ENCODE data around the gene TPM1. TPM values are rescaled to one million over a fixed set of nuclear protein-coding genes. Genes with fewer than 3 reads are reported as not detected.

The TPM1 gene
- total and polyA plus RNA-seq, 10 of the 15 experiments (the other 5 are each of a cell fraction or from before 2014, with no cell fraction given) = 0.43 to 10.0 (median 2.4) TPM

- TF ChIP-seq USF1 (IDR thresholded peaks at IDR 0.05; ENCODE audit: borderline replicate concordance, extremely low read length, insufficient read depth, low read depth, low read length) (no peak), SIN3A (IDR thresholded peaks at IDR 0.05; ENCODE audit: low read depth, low read length) (no peak)
These were observed 15.2 kb downstream of the TPM1 start (continued) for GRCh38 chr15:63057468-63058345.

GRCh38 chr15:63059075-63059474 lies 16.5 kb downstream of the TPM1 start:
- POLR2A ChIA-PET = no interaction called here
- CTCF ChIA-PET = no interaction called here
- no peaks in the 10 kb centered on the region for H4K20me1 ChIP-seq (ENCODE audit: control insufficient read depth, insufficient read depth)
- H3K9me3 ChIP-seq (replicated peaks; ENCODE audit: control insufficient read depth, insufficient read depth, low read length) = no peaks in the 10 kb centered on the region
- SMC1A ChIA-PET (ENCODE audit: uncharacterized antibody, unreplicated experiment) = no interaction called here
- no peak overlapping the region for H3K4me3 ChIP-seq
- BruUV-seq (replicated peaks) = no TSS peak
- H3K4me1 ChIP-seq (ENCODE audit: control insufficient read depth, insufficient read depth, low read length) = no peaks in the 10 kb centered on the region
- WGBS (ENCODE audit: insufficient coverage, insufficient replicate concordance, low lambda C conversion rate, missing lambda C conversion rate) = 33% methylated on average over 3 of the region's 3 CpGs
- H3K27me3 ChIP-seq (replicated peaks in 1 of 2; ENCODE audit: control insufficient read depth in 2 of 2, insufficient read depth in 2 of 2, low read length in 1 of 2) = no peaks in the 10 kb centered on the region
- H3K27ac ChIP-seq (ENCODE audit: control insufficient read depth, insufficient read depth) = no peak overlapping the region
- H3K4me2 ChIP-seq (ENCODE audit: control insufficient read depth, insufficient read depth) = no peak overlapping the region
- ATAC-seq = no peak
- H3K79me2 ChIP-seq (ENCODE audit: control insufficient read depth, insufficient read depth, low read length) = no peaks in the 10 kb centered on the region
- no peaks in the 10 kb centered on the region for H3K36me3 ChIP-seq (ENCODE audit: control insufficient read depth in 2 of 2, insufficient read depth in 2 of 2, low read length in 1 of 2)
- DNase-seq (ENCODE audit: low read depth, low spot score) = no peak
- in situ Hi-C loops (cut with MboI) (no loop called here), intact Hi-C loops (cut with micrococcal nuclease; ENCODE audit: unreplicated experiment) (no loop called here)
- RAD21 ChIA-PET (ENCODE audit: unreplicated experiment) = no interaction called here
- no peak overlapping the region for H3K9ac ChIP-seq (ENCODE audit: control insufficient read depth, insufficient read depth, low read length)
- no peak overlapping the region for H2AFZ ChIP-seq (ENCODE audit: control insufficient read depth, low read depth, low read length)
- FAIRE-seq = no peak
- TF ChIP-seq NFXL1 (IDR thresholded peaks at IDR 0.05; ENCODE audit: borderline replicate concordance) (no peak), USF1 (IDR thresholded peaks at IDR 0.05; ENCODE audit: borderline replicate concordance, extremely low read length, insufficient read depth, low read depth, low read length) (no peak), POLR2AphosphoS5 (IDR thresholded peaks at IDR 0.05; ENCODE audit: low read length) (no peak), IKZF1 (conservative IDR thresholded peaks at IDR 0.05) (no peak), ATF7 (IDR thresholded peaks at IDR 0.05; ENCODE audit: low read depth) (no peak), SMARCA5 (IDR thresholded peaks at IDR 0.05) (no peak), MTA3 (IDR thresholded peaks at IDR 0.05; ENCODE audit: borderline replicate concordance, low read length) (no peak), NKRF (conservative IDR thresholded peaks at IDR 0.05) (no peak)

Measured in GM12878 (cell line).